Brain microvascular endothelial cell (primary cell): Measurements from ENCODE around the gene IGFALS.

ENCODE experiments used
- DNase-seq: peaks from one replicate; pipeline ENCODE4 v3.0.0-alpha.2; 2020
- H3K27ac ChIP-seq: fragments of 250-450 bp; sonication (Bioruptor Pico); 2 replicates; pipeline ENCODE4 v1.5.1; 2020; ENCODE audit warnings: mild to moderate bottlenecking, moderate library complexity
- H3K27me3 ChIP-seq: fragments of 250-450 bp; sonication (Bioruptor Pico); replicated peaks from 2 replicates; pipeline ENCODE4 v1.5.1; 2020; ENCODE audit warnings: mild to moderate bottlenecking
- H3K36me3 ChIP-seq: fragments of 250-450 bp; sonication (Bioruptor Pico); replicated peaks from 2 replicates; pipeline ENCODE4 v1.5.1; 2020; ENCODE audit warnings: mild to moderate bottlenecking
- H3K4me3 ChIP-seq: 2 replicates; pipeline ENCODE4 v1.5.1; 2011; ENCODE audit warnings: low read depth, mild to moderate bottlenecking, control low read depth, low read length, moderate library complexity
- CTCF ChIP-seq: IDR thresholded peaks from 2 replicates; pipeline ENCODE4 v1.5.1; 2011; ENCODE audit warnings: low read depth, mild to moderate bottlenecking, moderate library complexity, low read length, control low read depth, inconsistent platforms; ENCODE audit errors: missing control alignments
- in situ Hi-C: cut with HindIII; loops from 2 replicates; pipeline ENCODE4 v1.10.0; 2017; ENCODE audit warnings: low sequenced_read_pairs, low pct_ligation_motif_present

The IGFALS gene

GRCh38 chr16:1781254-1781653 lies 12.3 kb downstream of the IGFALS start:
- TF ChIP-seq CTCF: no peak
- H3K27ac ChIP-seq: no peak overlapping the region
- H3K27me3 ChIP-seq: no peaks in the 10 kb centered on the region
- in situ Hi-C loops: no loop called here
- peaks cover 29% of the 10 kb centered on the region for H3K36me3 ChIP-seq
- H3K4me3 ChIP-seq: peak overlapping the region; percentile 75
- DNase-seq: no peak

GRCh38 chr16:1780677-1781072 lies 12.8 kb downstream of the IGFALS start:
- H3K27me3 ChIP-seq: no peaks in the 10 kb centered on the region
- TF ChIP-seq CTCF: no peak
- DNase-seq: no peak
- in situ Hi-C loops: no loop called here
- H3K36me3 ChIP-seq: peaks cover 31% of the 10 kb centered on the region
- no peak overlapping the region for H3K27ac ChIP-seq
- H3K4me3 ChIP-seq: no peak overlapping the region

- peaks cover 37% of the 10 kb centered on the region for H3K36me3 ChIP-seq
These were observed 13.5 kb downstream of the IGFALS start for GRCh38 chr16:1779741-1780676.

GRCh38 chr16:1779234-1779701 lies 14.2 kb downstream of the IGFALS start:
- H3K27ac ChIP-seq: no peak overlapping the region
- peaks cover 39% of the 10 kb centered on the region for H3K36me3 ChIP-seq
- no peak for TF ChIP-seq CTCF
- no peaks in the 10 kb centered on the region for H3K27me3 ChIP-seq
- in situ Hi-C loops: no loop called here
- no peak overlapping the region for H3K4me3 ChIP-seq
- DNase-seq: no peak

More at GRCh38 chr16:1779741-1780676, 13.5 kb downstream of the IGFALS start:
- no peaks in the 10 kb centered on the region for H3K27me3 ChIP-seq
- H3K4me3 ChIP-seq: no peak overlapping the region
- no peak for DNase-seq
- in situ Hi-C loops: no loop called here
- no peak for TF ChIP-seq CTCF
- H3K27ac ChIP-seq: no peak overlapping the region

GRCh38 chr16:1778200-1779179 lies 15.0 kb downstream of the IGFALS start:
- H3K4me3 ChIP-seq: no peak overlapping the region
- H3K27ac ChIP-seq: no peak overlapping the region
- in situ Hi-C loops: no loop called here
- peak; percentile 31 for DNase-seq
- TF ChIP-seq CTCF: no peak
- H3K27me3 ChIP-seq: no peaks in the 10 kb centered on the region
- peaks cover 39% of the 10 kb centered on the region for H3K36me3 ChIP-seq
